Hepatocyte (in vitro differentiated cells): Measurements from ENCODE around the gene PALLD. TPM values are rescaled to one million over a fixed set of nuclear protein-coding genes. Genes with fewer than 3 reads are reported as not detected.

Experiments
- DNase-seq: peaks from one replicate; pipeline ENCODE4 v3.0.0-alpha.2; 2016; ENCODE audit warnings: low spot score
- H2AFZ ChIP-seq: fragments of 200-600 bp; sonication (generic); 2 replicates; pipeline ENCODE4 v1.6.0; 2016; ENCODE audit warnings: antibody characterized with exemption, mild to moderate bottlenecking
- H3K27ac ChIP-seq: fragments of 200-600 bp; sonication (generic); 2 replicates; pipeline ENCODE4 v1.5.1; 2016; ENCODE audit warnings: mild to moderate bottlenecking
- H3K27me3 ChIP-seq: fragments of 200-600 bp; sonication (generic); 2 replicates; pipeline ENCODE4 v1.6.1; 2016
- H3K36me3 ChIP-seq: fragments of 200-600 bp; sonication (generic); replicated peaks from 2 replicates; pipeline ENCODE4 v1.5.1; 2016; ENCODE audit warnings: low read depth; ENCODE audit not compliant: insufficient read depth
- H3K4me1 ChIP-seq: fragments of 200-600 bp; sonication (generic); 2 replicates; pipeline ENCODE4 v1.5.1; 2016; ENCODE audit warnings: mild to moderate bottlenecking, moderate library complexity; ENCODE audit not compliant: insufficient read depth
- H3K4me2 ChIP-seq: fragments of 200-600 bp; sonication (generic); 2 replicates; pipeline ENCODE4 v1.6.0; 2016
- H3K4me3 ChIP-seq: fragments of 200-600 bp; sonication (generic); 2 replicates; pipeline ENCODE4 v1.5.1; 2016; ENCODE audit warnings: mild to moderate bottlenecking
- H3K79me2 ChIP-seq: fragments of 200-600 bp; sonication (generic); 2 replicates; pipeline ENCODE4 v1.6.0; 2017; ENCODE audit warnings: mild to moderate bottlenecking
- H3K9me2 ChIP-seq: fragments of 200-600 bp; sonication (generic); replicated peaks from 2 replicates; pipeline ENCODE4 v1.6.0; 2017; ENCODE audit warnings: mild to moderate bottlenecking; ENCODE audit not compliant: insufficient read depth
- H3K9me3 ChIP-seq: fragments of 200-600 bp; sonication (generic); 2 replicates; pipeline ENCODE4 v1.5.1; 2016; ENCODE audit warnings: low read depth, mild to moderate bottlenecking
- H4K20me1 ChIP-seq: fragments of 200-600 bp; sonication (generic); 2 replicates; pipeline ENCODE4 v1.6.0; 2016; ENCODE audit warnings: mild to moderate bottlenecking; ENCODE audit not compliant: insufficient read depth, poor library complexity, severe bottlenecking
- EZH2 ChIP-seq: fragments of 200-600 bp; sonication (generic); IDR thresholded peaks from 2 replicates; pipeline ENCODE4 v1.6.1; 2016; ENCODE audit warnings: antibody characterized with exemption, mild to moderate bottlenecking, borderline replicate concordance
- EZH2phosphoT487 ChIP-seq: fragments of 200-600 bp; sonication (generic); IDR thresholded peaks from one replicate; pipeline ENCODE4 v1.6.1; 2018; ENCODE audit warnings: antibody characterized with exemption, mild to moderate bottlenecking, low read depth, moderate library complexity; ENCODE audit not compliant: unreplicated experiment, severe bottlenecking
- WGBS: methylation state at CpG from one replicate; pipeline ENCODE4 v1.1.6; 2016; ENCODE audit warnings: low lambda C conversion rate; ENCODE audit errors: missing lambda C conversion rate; 5-methylcytosine and 5-hydroxymethylcytosine counted together
- polyA plus RNA-seq: library from polyadenylated mRNA; unstranded; fragments of >200 nt; fragmentation: Nextera tagmentation; extraction: Ambion mirVana; gene quantifications from 2 replicates; pipeline ENCODE4 v1.2.1, GENCODE V29; 2016
- small RNA-seq: library from RNA; depleted of rRNA; stranded (forward); fragments of <200 nt; gene quantifications from one replicate; pipeline ENCODE3, GENCODE V24; 2014
- total RNA-seq: library from RNA; depleted of rRNA; stranded (reverse); fragments of >200 nt; gene quantifications from 2 replicates; pipeline ENCODE4 v1.2.3, GENCODE V29; 2014
- TF ChIP-seq, protein P1 (sequence below): fragments of 200-600 bp; sonication (generic); IDR thresholded peaks from 2 replicates; pipeline ENCODE4 v1.5.1; 2016; ENCODE audit warnings: antibody characterized with exemption, mild to moderate bottlenecking; ENCODE audit not compliant: poor library complexity

PALLD gene
- total and polyA plus RNA-seq, 2 experiments from 2014 or later, result 82.7 to 85.2 TPM

DNA sequence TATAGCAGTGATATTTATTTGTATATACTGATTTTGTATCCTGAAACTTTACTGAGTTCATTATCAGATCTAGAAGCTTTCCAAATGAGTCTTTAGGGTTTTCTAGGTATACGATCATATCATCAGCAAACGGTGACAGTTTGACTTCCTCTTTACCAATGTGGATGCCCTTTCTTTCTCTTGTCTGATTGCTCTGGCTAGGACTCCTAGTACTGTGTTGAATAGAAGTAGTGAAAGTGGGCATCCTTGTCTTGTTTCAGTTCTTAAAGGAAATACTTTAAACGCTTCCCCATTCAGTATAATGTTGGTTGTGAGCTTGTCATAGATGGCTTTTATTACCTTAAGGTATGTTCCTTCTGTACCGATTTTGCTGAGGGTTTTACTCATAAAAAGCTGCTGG is 475.7 kb downstream of the PALLD start:
- 97% methylated on average over 4 of the region's 4 CpGs for WGBS

More for the DNA sequence above, 475.7 kb downstream of the PALLD start:
- no peaks in the 10 kb centered on the region for H4K20me1 ChIP-seq
- H3K9me3 ChIP-seq, result no peaks in the 10 kb centered on the region
- no peaks in the 10 kb centered on the region for H3K27me3 ChIP-seq
- TF ChIP-seq EZH2 (no peak), EZH2phosphoT487 (no peak)
- TF ChIP-seq, protein P1, sequence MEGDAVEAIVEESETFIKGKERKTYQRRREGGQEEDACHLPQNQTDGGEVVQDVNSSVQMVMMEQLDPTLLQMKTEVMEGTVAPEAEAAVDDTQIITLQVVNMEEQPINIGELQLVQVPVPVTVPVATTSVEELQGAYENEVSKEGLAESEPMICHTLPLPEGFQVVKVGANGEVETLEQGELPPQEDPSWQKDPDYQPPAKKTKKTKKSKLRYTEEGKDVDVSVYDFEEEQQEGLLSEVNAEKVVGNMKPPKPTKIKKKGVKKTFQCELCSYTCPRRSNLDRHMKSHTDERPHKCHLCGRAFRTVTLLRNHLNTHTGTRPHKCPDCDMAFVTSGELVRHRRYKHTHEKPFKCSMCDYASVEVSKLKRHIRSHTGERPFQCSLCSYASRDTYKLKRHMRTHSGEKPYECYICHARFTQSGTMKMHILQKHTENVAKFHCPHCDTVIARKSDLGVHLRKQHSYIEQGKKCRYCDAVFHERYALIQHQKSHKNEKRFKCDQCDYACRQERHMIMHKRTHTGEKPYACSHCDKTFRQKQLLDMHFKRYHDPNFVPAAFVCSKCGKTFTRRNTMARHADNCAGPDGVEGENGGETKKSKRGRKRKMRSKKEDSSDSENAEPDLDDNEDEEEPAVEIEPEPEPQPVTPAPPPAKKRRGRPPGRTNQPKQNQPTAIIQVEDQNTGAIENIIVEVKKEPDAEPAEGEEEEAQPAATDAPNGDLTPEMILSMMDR, result no peak
- no peaks in the 10 kb centered on the region for H3K9me2 ChIP-seq
- no peak overlapping the region for H3K27ac ChIP-seq
- H3K36me3 ChIP-seq, result no peaks in the 10 kb centered on the region
- DNase-seq, result no peak
- H3K79me2 ChIP-seq, result no peaks in the 10 kb centered on the region
- no peaks in the 10 kb centered on the region for H3K4me1 ChIP-seq
- H3K4me3 ChIP-seq, result no peak overlapping the region
- no peak overlapping the region for H3K4me2 ChIP-seq
- no peak overlapping the region for H2AFZ ChIP-seq

Small RNA genes within 50 kb of the gene (small RNA-seq; reads per million reads assigned to genes)
- gene RF00432, result not detected
- gene RNU6-1336P, result not detected
- gene RNU6-853P, result not detected

Other genes starting within 250 kb of the PALLD start
- 8.4 and 12.4 TPM in 2 replicates for gene DDX60, start 178.3 kb upstream of the PALLD start, total RNA-seq
- 1.2 and 2.4 TPM in 2 replicates for gene DDX60, start 178.3 kb upstream of the PALLD start, polyA plus RNA-seq
- 11.3 and 23.1 TPM in 2 replicates for gene DDX60L, start 16.6 kb upstream of the PALLD start, total RNA-seq
- 4.8 and 6.8 TPM in 2 replicates for gene DDX60L, start 16.6 kb upstream of the PALLD start, polyA plus RNA-seq